T-helper 22 cell (primary cell): Measurements from ENCODE around the gene MYL9.
"Not testable (repeated sequence)": the region's sequence is repeated elsewhere in the genome, so short reads cannot be mapped to it uniquely, and the experiment has no call there.

Source experiments
- DNase-seq: peaks from one replicate; pipeline ENCODE4 v3.0.0-alpha.2; 2020; ENCODE audit warnings: low read depth

MYL9 gene

DNA sequence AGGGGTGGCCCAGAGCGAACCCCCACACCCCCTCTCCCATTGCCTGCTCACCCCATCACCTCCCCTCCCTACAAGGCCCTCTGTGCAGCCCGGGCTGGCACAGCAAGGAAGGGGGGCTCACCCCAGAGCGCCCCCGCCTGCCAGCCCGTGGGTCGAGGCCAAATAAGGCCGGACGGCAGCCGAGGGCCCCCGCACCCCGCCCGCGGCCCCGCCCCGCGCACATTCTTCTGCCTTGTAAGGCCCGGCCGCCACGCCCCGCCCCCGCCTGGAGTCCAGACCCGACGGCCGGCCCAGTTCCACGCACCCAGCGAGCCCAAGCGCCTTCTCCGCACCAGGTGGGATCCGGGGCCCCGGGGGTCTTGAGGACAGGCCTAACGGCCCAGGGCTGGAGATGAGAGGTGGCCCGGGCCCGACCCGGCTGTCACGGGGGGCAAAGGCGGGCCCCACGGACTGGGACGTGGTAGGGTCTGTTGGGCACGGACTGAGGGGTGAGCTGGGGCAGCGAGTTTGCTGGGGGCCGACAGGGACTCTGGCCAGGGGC, at the start of gene MYL9:
Gene MYL9, plus strand, starts transcription at position 293 of the 541 bp plus-strand sequence. CDS start 3,366 bp downstream, outside the sequence.
- DNase-seq: no peak

DNA sequence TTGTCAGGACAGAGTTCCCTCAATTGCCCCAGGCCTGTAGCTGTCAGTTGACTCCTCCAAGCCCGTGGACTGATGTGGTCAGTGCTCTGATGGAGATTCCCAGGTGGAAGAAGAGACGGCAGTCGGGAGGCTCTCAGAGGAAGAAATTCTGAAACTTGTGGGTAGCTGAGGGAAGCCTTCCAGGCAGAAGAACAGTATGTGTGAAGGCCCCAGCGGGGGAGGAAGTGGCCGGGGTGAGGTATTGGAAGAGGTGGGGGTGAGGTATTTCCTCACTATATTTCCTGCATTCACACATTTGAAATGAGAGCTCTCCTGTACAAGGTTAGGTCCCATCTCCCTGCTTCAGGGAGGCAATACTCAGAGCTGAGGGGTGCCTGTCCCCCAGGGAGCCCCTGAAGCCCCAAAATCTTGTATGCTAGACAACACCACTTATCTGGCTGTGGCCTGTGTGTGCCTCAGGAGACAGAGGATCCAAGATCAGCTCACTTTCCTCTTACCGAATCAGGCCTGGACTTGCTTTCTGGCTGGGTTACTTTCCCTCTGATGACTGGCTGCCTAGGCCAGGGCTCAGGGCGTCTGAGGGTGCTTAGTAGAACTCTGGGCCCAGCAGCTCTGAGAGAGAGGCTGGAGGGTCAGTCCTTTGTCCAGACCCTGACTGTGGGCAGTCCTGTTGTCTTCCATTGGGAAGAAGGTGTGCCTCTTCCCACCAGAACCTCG, 49.3 kb upstream of the MYL9 start:
- DNase-seq: peak; percentile 21

DNA sequence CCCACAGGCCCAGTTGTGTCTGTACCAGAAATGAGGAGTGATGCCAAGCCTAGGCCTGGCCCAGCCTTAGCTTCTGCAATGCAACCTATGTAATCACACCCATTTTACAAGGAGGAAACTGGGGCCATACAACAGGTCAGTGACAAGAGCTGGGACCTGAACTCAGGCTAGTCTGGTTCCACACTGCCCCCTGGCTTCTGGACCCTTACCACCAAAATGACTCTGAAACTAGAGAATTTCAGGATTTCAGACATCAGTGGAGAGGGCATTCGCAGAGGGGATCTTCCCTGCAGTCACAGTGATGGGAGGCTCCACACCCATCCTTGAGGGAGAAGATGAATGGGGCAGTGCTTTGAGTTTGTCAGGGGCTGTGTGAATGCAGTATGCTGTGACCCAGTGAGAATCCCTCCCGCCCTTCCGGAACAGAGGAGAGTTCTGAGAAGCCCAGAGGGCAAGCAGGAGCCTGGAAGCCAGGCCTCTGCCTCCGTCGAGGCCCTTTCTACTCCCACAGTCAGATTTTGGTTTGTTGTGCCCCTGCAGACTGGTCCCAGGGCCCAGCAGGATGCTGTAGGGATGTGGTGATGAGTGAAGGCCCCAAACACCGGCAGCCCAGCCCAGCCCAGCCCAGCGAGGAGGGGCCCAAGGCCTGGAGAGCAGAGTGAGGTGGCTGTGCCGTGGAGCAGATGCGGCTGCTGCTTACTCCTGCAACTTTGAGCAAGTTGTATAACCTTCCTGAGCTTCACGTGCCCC, 48.1 kb upstream of the MYL9 start:
- DNase-seq: no peak

DNA sequence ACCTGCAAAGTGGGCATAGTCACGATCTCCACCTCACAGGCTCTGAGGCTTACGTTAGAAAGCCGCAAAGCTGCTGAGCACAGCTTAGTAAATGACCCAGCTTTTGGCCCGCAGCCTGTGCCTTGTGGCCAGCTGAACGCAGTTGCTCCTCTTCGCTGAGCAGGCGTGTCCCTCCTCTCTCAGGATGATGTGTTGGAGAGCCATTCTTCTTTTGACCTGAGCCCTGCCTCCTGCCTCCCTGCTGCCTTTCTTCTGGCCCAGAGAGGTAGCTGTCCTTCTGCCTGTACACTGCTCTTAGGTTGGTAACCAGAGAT, 47.6 kb upstream of the MYL9 start:
- no peak for DNase-seq

GRCh38 chr20:36496707-36497669, 44.3 kb upstream of the MYL9 start:
- no peak for DNase-seq

- DNase-seq: no peak
Observed at GRCh38 chr20:36497856-36498255, 43.5 kb upstream of the MYL9 start.

DNA sequence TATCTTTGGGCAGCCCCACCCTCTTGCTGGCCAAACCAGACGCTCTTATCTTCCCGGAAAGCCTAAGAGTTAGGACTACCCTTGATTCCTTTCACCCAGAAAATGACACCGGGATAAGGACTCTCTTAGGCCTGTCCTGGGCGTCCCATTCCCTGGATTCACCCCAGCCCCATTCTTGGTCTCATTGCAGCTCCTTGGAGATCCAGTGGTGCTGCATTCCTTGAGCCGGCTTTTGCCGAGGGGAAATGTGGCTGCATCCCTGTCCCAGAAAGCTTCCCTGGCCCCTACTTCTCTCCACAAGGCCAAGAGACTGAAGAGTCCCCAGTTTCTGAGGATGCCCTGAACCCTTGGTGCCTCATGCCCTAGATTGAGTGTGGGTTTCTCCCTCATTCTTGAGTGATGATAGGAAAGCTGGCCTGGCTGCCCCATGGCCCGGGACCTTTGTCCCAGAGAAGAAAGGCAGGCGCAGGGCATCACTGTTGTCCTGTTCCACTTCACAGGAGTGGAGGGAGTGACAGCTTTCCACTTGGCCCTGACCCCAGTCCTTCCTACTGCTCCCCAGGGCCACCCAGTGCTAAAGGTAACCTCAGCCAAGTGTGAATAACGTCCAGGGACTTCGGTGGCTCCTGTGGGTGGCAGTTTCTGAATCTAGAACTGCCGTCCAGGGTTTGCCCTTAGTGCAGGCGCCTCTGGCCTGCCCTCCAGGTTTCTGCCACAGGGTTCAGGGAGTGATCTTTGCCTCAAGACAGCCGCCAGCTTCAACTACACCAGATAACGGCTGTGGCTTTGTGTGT, 42.7 kb upstream of the MYL9 start:
- no peak for DNase-seq

- no peak for DNase-seq
Observed at GRCh38 chr20:36499211-36499610, 42.1 kb upstream of the MYL9 start.

GRCh38 chr20:36499723-36500501, 41.4 kb upstream of the MYL9 start:
- DNase-seq: no peak

- DNase-seq: no peak
Observed at GRCh38 chr20:36501367-36502006, 39.8 kb upstream of the MYL9 start.

GRCh38 chr20:36504295-36504694, 37.0 kb upstream of the MYL9 start:
- no peak for DNase-seq

DNA sequence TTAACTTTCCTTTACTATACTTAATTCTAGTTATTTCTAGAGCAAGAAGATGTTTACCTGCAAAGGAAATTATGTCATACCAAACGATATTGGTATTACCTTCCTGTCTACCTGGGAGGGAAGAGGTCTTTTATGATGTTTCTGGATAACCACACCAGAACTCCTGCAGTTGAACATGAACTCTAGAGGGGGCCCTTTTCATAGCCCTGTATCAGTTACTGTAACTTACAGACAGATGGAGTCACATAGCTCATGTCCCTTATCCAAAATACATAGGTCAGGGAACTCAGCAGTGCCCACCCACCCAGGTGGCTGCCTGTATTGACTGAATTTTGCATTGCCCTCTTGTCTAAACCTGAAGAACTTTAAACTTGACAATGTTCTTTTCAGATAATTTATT, 35.1 kb upstream of the MYL9 start:
- no peak for DNase-seq

DNA sequence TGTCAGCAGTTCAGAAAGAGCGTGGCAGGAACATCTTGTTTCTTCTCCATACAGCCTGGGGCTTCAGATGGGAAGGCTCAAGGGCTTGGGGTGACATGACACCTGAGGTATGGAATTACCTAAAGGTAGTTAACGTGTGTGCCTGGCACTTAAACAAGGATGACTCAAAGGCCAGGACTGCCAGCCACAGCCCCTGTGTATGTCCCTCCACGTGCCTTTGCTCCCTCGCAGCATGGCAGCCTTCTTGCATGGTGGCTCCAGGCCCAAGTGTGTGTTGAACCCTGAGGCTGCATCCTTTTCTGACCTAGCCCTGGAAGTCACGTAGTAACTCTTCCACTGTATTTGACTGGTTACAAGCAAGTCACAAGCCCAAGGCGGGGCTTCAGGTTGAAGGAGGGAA, 33.6 kb upstream of the MYL9 start:
- DNase-seq: no peak

DNA sequence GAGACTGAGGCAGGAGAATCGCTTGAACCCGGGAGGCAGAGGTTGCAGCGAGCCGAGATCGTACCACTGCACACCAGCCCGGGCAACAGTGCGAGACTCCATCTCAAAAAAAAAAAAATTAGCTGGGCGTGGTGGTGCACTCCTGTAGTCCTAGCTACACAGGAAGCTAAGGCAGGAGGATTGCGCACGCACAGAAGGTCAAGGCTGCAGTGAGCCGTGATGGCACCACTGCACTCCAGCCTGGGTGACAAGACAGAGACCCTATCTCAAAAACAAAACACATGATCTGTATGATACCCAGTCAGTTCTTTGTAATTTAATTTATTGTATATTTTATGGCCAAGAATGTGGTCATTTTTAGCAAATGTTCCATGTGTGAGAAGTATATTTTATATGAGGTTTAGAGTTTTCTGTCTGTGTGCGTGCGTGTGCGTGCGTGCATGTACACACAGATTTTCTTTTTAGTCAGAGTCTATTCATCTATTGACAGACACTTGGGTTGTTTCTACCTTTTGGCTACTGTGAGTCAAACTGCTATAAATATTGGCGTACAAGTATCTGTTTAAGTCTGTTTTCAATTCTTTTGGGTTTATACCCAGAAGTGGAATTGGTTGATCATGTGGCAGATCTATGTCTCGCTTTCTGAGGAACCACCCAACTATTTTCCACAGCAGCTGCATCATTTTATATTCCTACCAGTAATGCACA, 22.2 kb upstream of the MYL9 start:
- no peak for DNase-seq

GRCh38 chr20:36519944-36520343, 21.4 kb upstream of the MYL9 start:
- no peak for DNase-seq

- DNase-seq: no peak
Observed at GRCh38 chr20:36521526-36521925, 19.8 kb upstream of the MYL9 start.

DNA sequence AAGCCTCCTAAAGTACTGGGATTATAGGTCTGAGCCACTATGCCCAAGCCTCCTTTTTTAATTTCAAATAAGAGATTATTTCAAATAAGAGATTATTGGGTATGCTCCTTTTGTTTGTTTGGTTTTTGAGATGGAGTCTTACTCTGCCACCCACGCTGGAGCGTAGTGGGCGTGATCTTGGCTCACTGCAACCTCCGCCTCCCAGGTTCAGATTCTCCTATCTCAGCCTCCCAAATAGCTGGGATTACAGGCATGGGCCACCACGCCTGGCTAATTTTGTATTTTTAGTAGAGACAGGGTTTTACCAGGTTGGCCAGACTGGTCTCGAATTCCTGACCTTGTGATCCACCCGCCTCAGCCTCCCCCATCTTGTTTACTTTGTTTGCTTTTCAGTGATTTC, 18.9 kb upstream of the MYL9 start:
- not testable (repeated sequence) for DNase-seq

DNA sequence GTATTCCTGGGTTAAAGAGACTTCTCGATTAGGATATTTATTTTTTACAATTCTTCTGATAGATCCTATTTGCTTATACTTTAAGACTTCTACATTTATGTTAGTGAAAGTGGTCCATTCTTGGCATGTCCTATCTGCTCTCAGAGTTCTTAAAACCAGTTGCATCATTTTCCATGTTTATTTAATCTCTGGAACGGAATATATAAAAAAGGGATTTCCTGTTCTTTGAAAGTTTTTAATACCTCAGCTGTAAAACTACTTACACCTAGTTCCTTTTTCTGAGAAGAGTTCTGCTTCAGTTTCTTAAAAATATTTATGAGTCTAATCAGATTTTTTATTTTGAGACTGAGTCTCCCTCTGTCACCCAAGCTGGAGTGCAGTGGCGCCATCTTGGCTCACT, 18.0 kb upstream of the MYL9 start:
- no peak for DNase-seq

DNA sequence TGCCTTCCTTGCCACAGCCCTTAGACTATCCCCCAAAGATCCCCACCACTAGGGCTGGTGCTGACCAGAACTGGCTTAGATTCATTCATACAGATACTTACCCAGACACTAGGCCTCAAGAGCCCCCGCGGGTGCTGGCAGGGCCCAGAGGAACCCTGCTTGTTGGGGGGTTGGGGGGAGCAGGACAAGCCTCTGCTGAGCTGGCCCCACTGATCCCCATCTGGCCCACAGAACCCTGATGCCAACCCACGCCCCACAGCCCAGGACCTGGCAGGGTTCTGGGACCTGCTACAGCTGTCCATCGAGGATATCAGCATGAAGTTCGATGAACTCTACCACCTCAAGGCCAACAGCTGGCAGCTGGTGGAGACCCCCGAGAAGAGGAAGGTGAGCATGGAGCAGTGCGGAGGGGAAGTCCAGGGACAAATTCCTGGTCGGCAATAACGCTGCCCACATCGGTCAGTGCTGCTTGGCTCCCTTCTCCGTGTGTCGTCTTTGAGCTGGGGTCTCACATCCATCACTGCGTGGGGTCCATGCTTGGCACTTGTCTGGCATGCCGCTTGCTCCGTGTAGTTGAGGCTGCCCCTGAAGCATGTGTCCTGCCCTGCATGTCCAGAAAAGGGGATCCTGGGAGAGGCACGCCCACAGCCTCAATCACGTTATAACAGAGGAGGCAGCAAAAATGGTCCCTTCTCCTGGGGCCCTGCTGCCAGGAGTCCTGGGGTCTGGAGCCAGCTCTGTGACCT, 15.5 kb upstream of the MYL9 start:
- no peak for DNase-seq
